DOHH2 (cell line): Measurements from ENCODE around the gene FOXA1.

Experiments used
- H3F3A ChIP-seq: fragments of 200-600 bp; sonication (generic), shearing (Covaris generic); 2 replicates; pipeline ENCODE4 v1.6.0; 2016; ENCODE audit warnings: antibody characterized with exemption, mild to moderate bottlenecking; ENCODE audit not compliant: control insufficient read depth, insufficient read depth
- H3K27ac ChIP-seq: fragments of 200-600 bp; sonication (generic); 2 replicates; pipeline ENCODE4 v1.5.1; 2014; ENCODE audit warnings: low read depth, mild to moderate bottlenecking, low read length, moderate library complexity
- H3K27me3 ChIP-seq: fragments of 200-600 bp; sonication (generic); 2 replicates; pipeline ENCODE4 v1.6.1; 2014; ENCODE audit warnings: mild to moderate bottlenecking, low read length, mixed read lengths; ENCODE audit not compliant: control insufficient read depth
- H3K36me3 ChIP-seq: fragments of 200-600 bp; sonication (generic); 2 replicates; pipeline ENCODE4 v1.6.1; 2014; ENCODE audit warnings: mild to moderate bottlenecking, low read length, moderate library complexity, mixed read lengths; ENCODE audit not compliant: control insufficient read depth
- H3K4me1 ChIP-seq: fragments of 200-600 bp; sonication (generic); 2 replicates; pipeline ENCODE4 v1.6.1; 2014; ENCODE audit warnings: mild to moderate bottlenecking, low read length, mixed read lengths; ENCODE audit not compliant: control insufficient read depth
- H3K4me2 ChIP-seq: fragments of 200-600 bp; sonication (generic); 2 replicates; pipeline ENCODE4 v1.6.0; 2014; ENCODE audit warnings: mild to moderate bottlenecking, low read length, moderate library complexity
- H3K4me3 ChIP-seq: fragments of 200-600 bp; sonication (generic); 2 replicates; pipeline ENCODE4 v1.5.1; 2014; ENCODE audit warnings: mild to moderate bottlenecking, low read length, mixed read lengths
- H3K79me2 ChIP-seq: fragments of 200-600 bp; sonication (generic); 2 replicates; pipeline ENCODE4 v1.6.1; 2014; ENCODE audit warnings: mild to moderate bottlenecking, low read length, mixed read lengths; ENCODE audit not compliant: control insufficient read depth
- H3K9me2 ChIP-seq: fragments of 200-600 bp; sonication (generic); replicated peaks from 2 replicates; pipeline ENCODE4 v1.6.1; 2014; ENCODE audit warnings: mild to moderate bottlenecking, low read length, mixed read lengths; ENCODE audit not compliant: control insufficient read depth
- H3K9me3 ChIP-seq: fragments of 200-600 bp; sonication (generic); 2 replicates; pipeline ENCODE4 v1.6.1; 2014; ENCODE audit warnings: antibody characterized with exemption, low read length, mixed read lengths; ENCODE audit not compliant: control insufficient read depth, insufficient read depth
- H4K20me1 ChIP-seq: fragments of 200-600 bp; sonication (generic); 2 replicates; pipeline ENCODE4 v1.6.0; 2014; ENCODE audit warnings: low read depth, mild to moderate bottlenecking, antibody characterized with exemption, low read length, moderate library complexity; ENCODE audit not compliant: control insufficient read depth, insufficient read depth
- EZH2phosphoT487 ChIP-seq: fragments of 200-600 bp; sonication (generic); IDR thresholded peaks from 2 replicates; pipeline ENCODE4 v1.6.1; 2017; ENCODE audit warnings: borderline replicate concordance, mild to moderate bottlenecking, antibody characterized with exemption, low read length, moderate library complexity, mixed read lengths
- TF ChIP-seq, protein P1 (sequence below): fragments of 200-600 bp; sonication (generic); IDR thresholded peaks from one replicate; pipeline ENCODE4 v1.5.1; 2014; ENCODE audit warnings: antibody characterized with exemption, mild to moderate bottlenecking, low read depth, low read length; ENCODE audit not compliant: poor library complexity, severe bottlenecking

The FOXA1 gene

DNA sequence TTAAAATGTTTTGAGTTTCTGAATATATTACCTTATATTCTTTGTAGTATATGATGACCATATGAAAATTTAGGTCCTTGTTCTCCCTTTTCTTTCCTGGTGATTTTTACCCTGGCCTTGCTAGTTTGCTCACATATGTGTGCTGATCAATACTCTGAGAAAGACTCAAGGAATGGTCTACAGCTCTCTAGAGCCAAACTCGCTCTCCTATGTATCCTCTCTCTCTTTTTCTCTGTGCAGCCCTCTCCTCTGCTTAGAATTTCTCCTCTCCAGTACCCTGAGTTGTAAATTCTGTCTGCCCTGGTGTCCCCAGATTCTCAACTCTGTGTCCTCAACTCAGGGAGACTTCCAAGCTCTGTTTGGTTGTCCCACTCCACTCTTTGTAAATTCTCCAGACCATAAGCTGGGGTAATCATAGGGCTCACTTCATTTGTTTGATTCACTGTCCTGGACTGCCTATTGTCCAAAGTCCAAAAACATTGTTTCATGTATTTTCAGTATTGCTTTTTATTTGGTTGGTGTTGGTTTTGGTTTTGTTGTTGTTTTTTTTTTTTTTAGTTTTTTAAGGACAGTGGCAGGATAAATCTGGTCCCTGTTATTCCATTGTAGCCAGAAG, 41.0 kb downstream of the FOXA1 start:
- H3K9me2 ChIP-seq: no peaks in the 10 kb centered on the region
- H3K27ac ChIP-seq: no peak overlapping the region
- no peaks in the 10 kb centered on the region for H3K4me1 ChIP-seq
- no peaks in the 10 kb centered on the region for H3F3A ChIP-seq
- H3K36me3 ChIP-seq: no peaks in the 10 kb centered on the region
- no peaks in the 10 kb centered on the region for H3K79me2 ChIP-seq
- H3K4me3 ChIP-seq: no peak overlapping the region
- H3K27me3 ChIP-seq: no peaks in the 10 kb centered on the region
- no peak for TF ChIP-seq EZH2phosphoT487
- TF ChIP-seq, protein P1, sequence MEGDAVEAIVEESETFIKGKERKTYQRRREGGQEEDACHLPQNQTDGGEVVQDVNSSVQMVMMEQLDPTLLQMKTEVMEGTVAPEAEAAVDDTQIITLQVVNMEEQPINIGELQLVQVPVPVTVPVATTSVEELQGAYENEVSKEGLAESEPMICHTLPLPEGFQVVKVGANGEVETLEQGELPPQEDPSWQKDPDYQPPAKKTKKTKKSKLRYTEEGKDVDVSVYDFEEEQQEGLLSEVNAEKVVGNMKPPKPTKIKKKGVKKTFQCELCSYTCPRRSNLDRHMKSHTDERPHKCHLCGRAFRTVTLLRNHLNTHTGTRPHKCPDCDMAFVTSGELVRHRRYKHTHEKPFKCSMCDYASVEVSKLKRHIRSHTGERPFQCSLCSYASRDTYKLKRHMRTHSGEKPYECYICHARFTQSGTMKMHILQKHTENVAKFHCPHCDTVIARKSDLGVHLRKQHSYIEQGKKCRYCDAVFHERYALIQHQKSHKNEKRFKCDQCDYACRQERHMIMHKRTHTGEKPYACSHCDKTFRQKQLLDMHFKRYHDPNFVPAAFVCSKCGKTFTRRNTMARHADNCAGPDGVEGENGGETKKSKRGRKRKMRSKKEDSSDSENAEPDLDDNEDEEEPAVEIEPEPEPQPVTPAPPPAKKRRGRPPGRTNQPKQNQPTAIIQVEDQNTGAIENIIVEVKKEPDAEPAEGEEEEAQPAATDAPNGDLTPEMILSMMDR: no peak
- no peaks in the 10 kb centered on the region for H3K9me3 ChIP-seq
- H3K4me2 ChIP-seq: no peak overlapping the region
- no peaks in the 10 kb centered on the region for H4K20me1 ChIP-seq

DNA sequence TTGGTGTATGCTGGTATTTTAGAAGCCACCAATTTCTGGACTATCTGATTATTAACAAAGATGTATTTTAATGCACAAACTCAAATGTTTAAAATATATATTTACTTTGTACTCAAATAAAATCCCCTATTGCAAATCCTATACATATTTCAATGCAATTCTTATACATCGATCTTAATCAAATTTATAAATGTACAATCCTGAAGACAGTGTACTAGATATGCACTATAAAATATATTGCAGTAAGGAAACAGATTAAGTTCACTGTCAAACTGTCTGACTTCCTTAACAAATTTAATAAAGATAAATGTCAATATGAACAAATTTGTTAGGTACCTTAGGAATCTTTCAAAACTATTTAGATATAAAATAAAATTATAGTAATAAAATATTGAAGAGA, 43.9 kb downstream of the FOXA1 start:
- Histone ChIP-seq H3K79me2 (no peaks in the 10 kb centered on the region), H4K20me1 (no peaks in the 10 kb centered on the region), H3K4me1 (no peaks in the 10 kb centered on the region), H3K4me3 (no peak overlapping the region), H3K4me2 (no peak overlapping the region), H3K27me3 (no peaks in the 10 kb centered on the region), H3K27ac (no peak overlapping the region), H3F3A (no peaks in the 10 kb centered on the region), H3K9me3 (no peaks in the 10 kb centered on the region), H3K36me3 (no peaks in the 10 kb centered on the region), H3K9me2 (no peaks in the 10 kb centered on the region)
- TF ChIP-seq, protein P1: no peak
- no peak for TF ChIP-seq EZH2phosphoT487

DNA sequence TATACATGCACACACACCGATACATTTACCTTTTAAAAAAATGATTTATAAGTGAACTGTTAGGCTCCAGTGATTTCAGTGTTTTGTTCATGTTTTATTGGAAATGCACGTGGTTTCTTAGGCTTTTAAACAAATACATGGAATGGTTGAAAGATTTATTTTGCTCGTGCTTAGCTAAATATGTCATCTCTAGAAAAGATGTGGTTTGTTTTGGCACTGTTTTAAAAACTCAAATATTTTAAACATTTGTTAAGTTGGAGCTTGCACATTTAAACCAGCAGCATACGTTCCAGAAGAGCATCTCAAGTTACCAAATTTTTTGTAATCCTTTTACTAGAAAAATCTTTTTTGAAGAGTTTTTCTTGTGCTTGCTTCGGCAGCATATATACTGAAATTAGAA, 44.5 kb downstream of the FOXA1 start:
- no peaks in the 10 kb centered on the region for H3K9me2 ChIP-seq
- no peaks in the 10 kb centered on the region for H3K79me2 ChIP-seq
- no peak overlapping the region for H3K4me3 ChIP-seq
- no peaks in the 10 kb centered on the region for H4K20me1 ChIP-seq
- no peak overlapping the region for H3K27ac ChIP-seq
- H3K27me3 ChIP-seq: no peaks in the 10 kb centered on the region
- H3K4me1 ChIP-seq: no peaks in the 10 kb centered on the region
- TF ChIP-seq, protein P1: no peak
- TF ChIP-seq EZH2phosphoT487: no peak
- no peak overlapping the region for H3K4me2 ChIP-seq
- H3K9me3 ChIP-seq: no peaks in the 10 kb centered on the region
- H3K36me3 ChIP-seq: no peaks in the 10 kb centered on the region
- no peaks in the 10 kb centered on the region for H3F3A ChIP-seq
